SK-N-SH (cell line): Measurements from ENCODE around the gene TIMM10B.

ENCODE experiments used
- CTCF ChIP-seq: fragments of 200-600 bp; sonication (generic); IDR thresholded peaks from 2 replicates; pipeline ENCODE4 v1.6.1; 2017; ENCODE audit warnings: antibody characterized with exemption, mild to moderate bottlenecking, moderate library complexity
- FOXJ3 ChIP-seq: sonication (generic); formaldehyde crosslinking; IDR thresholded peaks from 2 replicates; pipeline ENCODE4 v1.5.1; 2020; ENCODE audit warnings: mild to moderate bottlenecking, missing genetic modification reagents
- MAX ChIP-seq: IDR thresholded peaks from 2 replicates; pipeline ENCODE4 v1.4.0; 2012; ENCODE audit warnings: low read depth
- NRF1 ChIP-seq: IDR thresholded peaks from 2 replicates; pipeline ENCODE4 v1.6.1; 2012; ENCODE audit warnings: low read depth, mild to moderate bottlenecking, low read length
- POLR2AphosphoS5 ChIP-seq: IDR thresholded peaks from 2 replicates; pipeline ENCODE4 v1.6.1; 2012; ENCODE audit warnings: low read depth, low read length
- RCOR1 ChIP-seq: fragments of 150-350 bp; IDR thresholded peaks from 2 replicates; pipeline ENCODE4 v1.6.1; 2017; ENCODE audit warnings: antibody characterized with exemption, low read length
- RXRA ChIP-seq: IDR thresholded peaks from 2 replicates; pipeline ENCODE4 v1.4.0; 2012; ENCODE audit warnings: low read depth, mild to moderate bottlenecking, borderline replicate concordance
- TAF1 ChIP-seq: IDR thresholded peaks from 2 replicates; pipeline ENCODE4 v1.6.1; 2012; ENCODE audit warnings: low read depth, mild to moderate bottlenecking, low read length, moderate library complexity, borderline replicate concordance

GRCh38 chr11:6458352-6459098 lies 22.8 kb upstream of the TIMM10B start:
- TF ChIP-seq POLR2AphosphoS5 (no peak), CTCF (no peak), RXRA (no peak), RCOR1 (no peak), MAX (no peak), TAF1 (no peak), FOXJ3 (CRISPR knock-in tag) (no peak), NRF1 (no peak)
